SK-N-SH (cell line): ENCODE measurements around the gene PPP3CA. TPM values are rescaled to one million over a fixed set of nuclear protein-coding genes. Genes with fewer than 3 reads are reported as not detected.

Source experiments
- CTCF ChIA-PET: fragments of 300-600, 350-600 bp; formaldehyde crosslinking; extraction: SDS; loops from one replicate; lab custom pipeline; 2021; lab: Yijun Ruan, JAX
- POLR2A ChIA-PET: fragments of 350-600 bp; sonication (Branson Sonifier 250); formaldehyde crosslinking; extraction: SDS; loops from one replicate; lab custom pipeline; 2020; ENCODE audit warnings: antibody characterized with exemption, inconsistent platforms; lab: Yijun Ruan, JAX
- DNase-seq: peaks from one replicate; pipeline ENCODE4 v3.0.0; 2012
- H2AFZ ChIP-seq: fragments of 200-600 bp; sonication (generic); 2 replicates; pipeline ENCODE4 v1.8.1; 2016; ENCODE audit warnings: antibody characterized with exemption, mild to moderate bottlenecking, low read depth
- H3F3A ChIP-seq: fragments of 200-600 bp; sonication (generic); replicated peaks from 2 replicates; pipeline ENCODE3; 2016; ENCODE audit warnings: antibody characterized with exemption, mild to moderate bottlenecking; ENCODE audit not compliant: insufficient read depth
- H3K27ac ChIP-seq, 2 experiments: fragments of 200-500 bp in 1 of 2; fragments of 200-600 bp in 1 of 2; sonication (Bioruptor generic) in 1 of 2; sonication (generic), shearing (Covaris generic) in 1 of 2; 2 replicates each; pipeline versions ENCODE4 v1.5.1 to v1.6.1; 2014 to 2016; ENCODE audit warnings: low read depth in 2 of 2, inconsistent platforms in 1 of 2, low read length in 1 of 2, mild to moderate bottlenecking in 1 of 2, mixed read lengths in 1 of 2
- H3K27me3 ChIP-seq: fragments of 200-600 bp; sonication (generic), shearing (Covaris generic); 2 replicates; pipeline ENCODE4 v1.6.1; 2016; ENCODE audit warnings: mixed run types; ENCODE audit not compliant: insufficient read depth
- H3K36me3 ChIP-seq, 2 experiments: fragments of 200-500 bp in 1 of 2; fragments of 200-600 bp in 1 of 2; sonication (Bioruptor generic) in 1 of 2; sonication (generic) in 1 of 2; replicated peaks in 1 of 2; 2 replicates each; pipeline versions ENCODE3 to v1.5.1; 2014 to 2016; ENCODE audit warnings: low read length in 1 of 2, mild to moderate bottlenecking in 1 of 2; ENCODE audit not compliant: insufficient read depth in 2 of 2, control insufficient read depth in 1 of 2
- H3K4me1 ChIP-seq, 2 experiments: fragments of 200-500 bp in 1 of 2; fragments of 200-600 bp in 1 of 2; sonication (Bioruptor generic) in 1 of 2; sonication (generic), shearing (Covaris generic) in 1 of 2; 2 replicates each; pipeline versions ENCODE4 v1.5.1 to v1.6.1; 2014 to 2016; ENCODE audit warnings: low read depth in 1 of 2, low read length in 1 of 2, mixed run types in 1 of 2; ENCODE audit not compliant: insufficient read depth in 2 of 2, control insufficient read depth in 1 of 2
- H3K4me2 ChIP-seq: fragments of 200-600 bp; sonication (generic), shearing (Covaris generic); 2 replicates; pipeline ENCODE4 v1.6.1; 2017; ENCODE audit warnings: mixed run types
- H3K4me3 ChIP-seq, 2 experiments: fragments of 200-500 bp in 1 of 2; fragments of 200-600 bp in 1 of 2; sonication (Bioruptor generic) in 1 of 2; sonication (generic), shearing (Covaris generic) in 1 of 2; 2 replicates each; pipeline versions ENCODE4 v1.5.1 to v1.8.1; 2014 to 2016; ENCODE audit warnings: low read depth in 2 of 2, inconsistent platforms in 1 of 2, low read length in 1 of 2, mild to moderate bottlenecking in 1 of 2, mixed read lengths in 1 of 2, moderate library complexity in 1 of 2
- H3K79me2 ChIP-seq: fragments of 200-600 bp; sonication (generic); 2 replicates; pipeline ENCODE4 v1.8.1; 2017; ENCODE audit warnings: mild to moderate bottlenecking; ENCODE audit not compliant: insufficient read depth
- H3K9ac ChIP-seq: fragments of 200-600 bp; sonication (generic); 2 replicates; pipeline ENCODE4 v1.6.1; 2017; ENCODE audit warnings: mixed run types
- H3K9me2 ChIP-seq: fragments of 200-600 bp; sonication (generic); 2 replicates; pipeline ENCODE4 v1.6.1; 2017; ENCODE audit warnings: mixed run types
- H3K9me3 ChIP-seq: fragments of 200-600 bp; sonication (generic); 2 replicates; pipeline ENCODE4 v1.6.1; 2017; ENCODE audit warnings: mixed run types, mild to moderate bottlenecking, moderate library complexity
- H4K20me1 ChIP-seq: fragments of 200-600 bp; sonication (generic); 2 replicates; pipeline ENCODE4 v1.6.1; 2017; ENCODE audit warnings: mild to moderate bottlenecking, mixed run types; ENCODE audit not compliant: insufficient read depth
- ELF1 ChIP-seq: IDR thresholded peaks from 2 replicates; pipeline ENCODE4 v1.4.0; 2012
- EP300 ChIP-seq, 2 experiments: IDR thresholded peaks; 2 replicates each; pipeline versions ENCODE4 v1.4.0 to v1.6.1; 2012; ENCODE audit warnings: borderline replicate concordance in 1 of 2, low read depth in 1 of 2, low read length in 1 of 2
- EZH2phosphoT487 ChIP-seq: fragments of 200-600 bp; sonication (generic); IDR thresholded peaks from 2 replicates; pipeline ENCODE4 v1.6.1; 2017; ENCODE audit warnings: low read depth, mixed run types, mild to moderate bottlenecking, antibody characterized with exemption, moderate library complexity, borderline replicate concordance
- FOSL2 ChIP-seq: IDR thresholded peaks from 2 replicates; pipeline ENCODE4 v1.4.0; 2012; ENCODE audit warnings: low read depth, mild to moderate bottlenecking, moderate library complexity, borderline replicate concordance
- FOXM1 ChIP-seq: IDR thresholded peaks from 2 replicates; pipeline ENCODE4 v1.4.0; 2012; ENCODE audit warnings: low read depth, mild to moderate bottlenecking
- MXI1 ChIP-seq: IDR thresholded peaks from 2 replicates; pipeline ENCODE4 v1.6.1; 2012; ENCODE audit warnings: mild to moderate bottlenecking, low read depth, low read length, improper control_type of control experiment
- NRF1 ChIP-seq: IDR thresholded peaks from 2 replicates; pipeline ENCODE4 v1.6.1; 2012; ENCODE audit warnings: low read depth, mild to moderate bottlenecking, low read length
- PBX3 ChIP-seq: IDR thresholded peaks from 2 replicates; pipeline ENCODE4; 2012
- POLR2AphosphoS5 ChIP-seq: IDR thresholded peaks from 2 replicates; pipeline ENCODE4 v1.6.1; 2012; ENCODE audit warnings: low read depth, low read length
- REST ChIP-seq: IDR thresholded peaks from 2 replicates; pipeline ENCODE4 v1.6.1; 2012; ENCODE audit warnings: mild to moderate bottlenecking, low read depth, low read length, moderate library complexity
- SMC3 ChIP-seq: IDR thresholded peaks from 2 replicates; pipeline ENCODE4 v1.6.1; 2012; ENCODE audit warnings: low read depth, low read length, improper control_type of control experiment
- TAF1 ChIP-seq: IDR thresholded peaks from 2 replicates; pipeline ENCODE4 v1.6.1; 2012; ENCODE audit warnings: low read depth, mild to moderate bottlenecking, low read length, moderate library complexity, borderline replicate concordance
- USF1 ChIP-seq: IDR thresholded peaks from 2 replicates; pipeline ENCODE4 v1.4.0; 2012; ENCODE audit warnings: low read depth, borderline replicate concordance
- WGBS: methylation state at CpG from one replicate; pipeline ENCODE4 v1.1.6; 2017; ENCODE audit warnings: low lambda C conversion rate; 5-methylcytosine and 5-hydroxymethylcytosine counted together
- polyA plus RNA-seq, 3 experiments: library from polyadenylated mRNA; depleted of rRNA; stranded (reverse); fragments of >200 nt; gene quantifications; 2 replicates each; pipeline ENCODE4 v1.2.3, GENCODE V29; 2012
- TF ChIP-seq, protein P1 (sequence below): IDR thresholded peaks from 2 replicates; pipeline ENCODE4 v1.4.0; 2012; ENCODE audit warnings: low read depth

PPP3CA gene
- polyA plus RNA-seq, 1 of the 3 experiments (the other 2 are of a cell fraction) = 10.7 TPM

GRCh38 chr4:101299899-101300540 is 47.3 kb downstream of the PPP3CA start:
- Histone ChIP-seq H3K9me3 (no peaks in the 10 kb centered on the region), H3K4me1 (peaks cover 3 to 22% of the 10 kb centered on the region in 2 experiments; a peak in 2 of 4 replicates), H3K27ac (no peak overlapping the region), H4K20me1 (peaks cover 9% of the 10 kb centered on the region; the same call in 1 of the 2 replicates), H3F3A (peaks cover 9% of the 10 kb centered on the region), H3K27me3 (no peaks in the 10 kb centered on the region), H3K4me3 (no peak overlapping the region), H3K9ac (no peak overlapping the region), H3K4me2 (no peak overlapping the region), H3K79me2 (peaks cover 58% of the 10 kb centered on the region), H3K9me2 (no peaks in the 10 kb centered on the region), H3K36me3 (no peaks in the 10 kb centered on the region), H2AFZ (no peak overlapping the region)
- 96% methylated on average over 3 of the region's 3 CpGs for WGBS
- TF ChIP-seq FOXM1 = no peak
- TF ChIP-seq ELF1 = no peak
- no peak for TF ChIP-seq REST
- TF ChIP-seq SMC3 = no peak
- TF ChIP-seq POLR2AphosphoS5 = no peak
- TF ChIP-seq PBX3 = no peak
- TF ChIP-seq MXI1 = no peak
- TF ChIP-seq NRF1 = no peak
- TF ChIP-seq, protein P1, sequence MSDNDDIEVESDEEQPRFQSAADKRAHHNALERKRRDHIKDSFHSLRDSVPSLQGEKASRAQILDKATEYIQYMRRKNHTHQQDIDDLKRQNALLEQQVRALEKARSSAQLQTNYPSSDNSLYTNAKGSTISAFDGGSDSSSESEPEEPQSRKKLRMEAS = no peak
- ChIA-PET CTCF (interaction anchor here (0.9 kb wide), 1 partner anchor 45 kb away, joined by 3 read pairs; no protein-coding TSS in a partner anchor), POLR2A (no interaction called here)
- DNase-seq = no peak

GRCh38 chr4:101299021-101299420 is 48.3 kb downstream of the PPP3CA start:
- Histone ChIP-seq H3K4me1 (peaks cover 0 to 14% of the 10 kb centered on the region in 2 experiments; a peak in 2 of 4 replicates), H4K20me1 (0 out of 2 replicates have a peak, but pooled peaks cover 6% of the 10 kb centered on the region), H3K9ac (no peak overlapping the region), H3K27me3 (no peaks in the 10 kb centered on the region), H3K27ac (no peak overlapping the region), H3F3A (peaks cover 3% of the 10 kb centered on the region), H3K4me3 (no peak overlapping the region), H3K9me2 (no peaks in the 10 kb centered on the region), H3K36me3 (no peaks in the 10 kb centered on the region), H3K79me2 (peaks cover 51% of the 10 kb centered on the region), H3K9me3 (no peaks in the 10 kb centered on the region), H3K4me2 (no peak overlapping the region), H2AFZ (no peak overlapping the region)
- ChIA-PET POLR2A (no interaction called here), CTCF (no interaction called here)
- no peak for DNase-seq
- 93% methylated on average over 2 of the region's 2 CpGs for WGBS
- no peak for TF ChIP-seq REST
- no peak for TF ChIP-seq FOSL2
- TF ChIP-seq TAF1 = no peak
- TF ChIP-seq EZH2phosphoT487 = no peak
- TF ChIP-seq, protein P1 = no peak
- TF ChIP-seq USF1 = no peak
- TF ChIP-seq EP300 (IDR thresholded peaks at IDR 0.05; ENCODE audit: borderline replicate concordance in 1 of 2, low read depth in 1 of 2, low read length in 1 of 2) = no peak
